ENCODE results near the gene NR4A3.

Gene NR4A3

GRCh38 chr9:99814359-99814758 is 7.3 kb upstream of the NR4A3 start:
- no peak for DNase-seq

GRCh38 chr9:99816392-99816791 is 5.3 kb upstream of the NR4A3 start:
- no peak for DNase-seq

- no peak for DNase-seq
These were observed 3.2 kb upstream of the NR4A3 start for GRCh38 chr9:99818500-99818899.

DNA sequence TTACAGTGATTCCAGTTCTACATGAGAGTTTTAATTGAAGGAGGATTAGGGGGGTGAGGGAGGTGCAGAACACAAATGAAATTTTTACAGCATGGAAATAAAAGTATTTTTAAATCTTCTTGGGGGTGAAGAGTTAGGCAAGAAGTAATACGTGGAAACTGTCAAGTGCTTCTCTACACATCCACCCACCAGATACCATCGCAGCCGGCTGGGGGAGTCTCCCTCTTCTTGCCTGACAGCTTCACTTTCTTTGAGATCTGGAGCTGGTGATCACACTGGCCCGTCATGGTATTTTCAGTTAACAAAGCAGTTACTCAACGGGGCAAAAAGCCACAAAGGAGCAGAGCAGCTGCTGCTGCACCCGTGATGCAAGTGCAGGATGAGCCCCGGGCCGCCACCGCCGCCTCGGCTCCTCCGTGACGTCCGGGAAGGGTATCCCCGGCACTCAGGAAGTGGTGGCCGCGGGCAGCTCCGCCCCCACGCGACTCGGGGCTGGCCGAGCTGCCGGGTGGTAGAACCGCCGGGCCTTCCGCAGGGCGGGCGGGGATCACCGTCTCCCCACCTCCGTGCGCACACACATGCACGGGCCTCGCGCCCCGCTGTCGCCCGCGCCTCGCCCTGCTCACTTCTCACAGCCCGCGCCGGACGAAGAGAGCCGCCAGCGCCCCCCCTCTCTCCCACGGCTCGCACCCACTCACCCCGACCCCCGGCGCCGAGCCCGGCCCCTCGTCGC is 2.4 kb upstream of the NR4A3 start:
- peak; percentile 82 to 93 for DNase-seq

DNA sequence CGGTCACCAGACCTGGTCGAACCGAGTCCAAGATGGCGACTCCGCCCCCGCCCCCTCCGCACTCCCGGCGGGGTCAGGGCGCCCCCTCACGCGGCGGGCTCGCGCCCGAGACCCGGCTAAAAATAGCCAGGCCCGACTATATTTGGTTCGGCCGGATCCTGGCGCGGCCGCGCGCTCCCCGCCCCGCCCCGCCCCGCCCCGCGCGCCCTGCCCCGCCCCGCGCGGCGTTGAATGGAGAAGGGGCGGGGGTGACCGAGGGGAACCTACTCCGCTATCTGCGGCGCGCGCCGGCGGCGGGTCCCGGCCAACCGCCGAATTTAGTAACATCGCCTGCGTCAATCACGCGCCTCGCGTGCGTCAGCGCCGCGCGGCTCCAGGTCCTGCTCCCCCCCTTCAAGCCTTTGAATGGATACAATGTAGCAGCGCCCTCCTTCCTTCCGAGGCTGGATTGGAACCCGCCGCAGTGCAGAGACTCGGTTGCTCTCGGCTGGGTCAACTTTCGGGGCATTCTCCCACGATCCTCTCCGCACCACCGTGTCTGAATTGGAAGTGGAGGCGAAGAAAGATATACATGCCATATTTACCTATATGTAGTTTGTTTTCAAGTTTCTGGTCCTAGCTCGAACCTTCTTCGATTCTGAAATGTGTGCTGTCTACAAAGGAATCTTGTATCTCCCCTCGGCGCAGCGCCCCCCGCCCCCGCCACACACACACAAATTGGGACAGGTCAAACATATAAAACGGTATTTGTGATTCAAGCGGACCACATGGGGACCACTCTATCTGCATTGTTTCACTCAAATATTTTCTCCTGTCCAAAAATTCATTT is 1.6 kb upstream of the NR4A3 start:
- peak; percentile 80 to 90 for DNase-seq

- peak; percentile 31 to 60 for DNase-seq
These were observed 845 bp upstream of the NR4A3 start for GRCh38 chr9:99820685-99821395.

GRCh38 chr9:99822109-99822805 is 572 bp downstream of the NR4A3 start:
- DNase-seq: peak; percentile 33 to 36

DNA sequence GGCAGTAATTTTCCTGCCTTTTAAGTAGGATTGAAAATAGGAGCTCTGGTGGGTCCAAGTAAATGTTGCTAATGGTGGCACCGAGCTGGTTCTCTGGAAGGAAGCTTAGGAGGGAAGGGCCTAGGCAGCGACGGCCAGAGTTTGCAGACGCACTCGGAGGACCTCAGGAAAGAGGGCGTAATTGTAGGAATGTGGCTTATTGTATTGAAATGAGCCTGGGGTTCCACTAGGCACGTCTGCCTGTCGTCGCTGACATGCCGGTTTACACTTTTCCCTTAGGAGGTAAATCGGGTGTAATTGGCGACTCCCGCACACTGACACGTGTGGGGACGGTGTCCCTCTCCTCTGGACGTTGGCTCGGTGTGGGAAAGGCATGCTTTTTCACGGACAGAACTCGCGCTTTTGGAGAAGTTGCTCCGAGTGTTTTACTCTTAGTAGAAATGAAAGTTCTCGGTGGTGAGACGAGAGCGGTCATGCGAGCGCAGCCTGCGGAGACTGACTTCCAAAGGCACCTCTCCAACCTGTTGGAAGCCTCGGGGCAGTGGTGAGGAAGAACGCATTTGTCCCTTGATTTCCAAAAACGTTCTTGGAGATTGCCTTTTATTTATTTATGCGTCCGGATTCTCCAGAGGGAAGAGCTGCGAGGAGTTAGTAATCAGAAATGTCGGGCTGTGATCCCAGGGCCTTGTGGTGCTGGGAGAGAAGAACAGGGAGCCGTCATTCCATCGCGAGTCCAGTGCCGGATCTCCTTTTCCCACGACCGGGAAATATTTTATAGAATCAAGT is 1.3 kb downstream of the NR4A3 start:
- peak in 1 of 2 experiments; percentile 7 for DNase-seq

GRCh38 chr9:99823681-99824377 is 2.1 kb downstream of the NR4A3 start:
- DNase-seq: peak; percentile 84 to 93

GRCh38 chr9:99824378-99825171 is 2.9 kb downstream of the NR4A3 start:
- peak; percentile 53 to 58 for DNase-seq

GRCh38 chr9:99825172-99826046 is 3.7 kb downstream of the NR4A3 start:
- DNase-seq: no peak

GRCh38 chr9:99826579-99826978 is 4.9 kb downstream of the NR4A3 start:
- no peak for DNase-seq

- DNase-seq: no peak
These were observed 5.6 kb downstream of the NR4A3 start for GRCh38 chr9:99827244-99827643.

DNA sequence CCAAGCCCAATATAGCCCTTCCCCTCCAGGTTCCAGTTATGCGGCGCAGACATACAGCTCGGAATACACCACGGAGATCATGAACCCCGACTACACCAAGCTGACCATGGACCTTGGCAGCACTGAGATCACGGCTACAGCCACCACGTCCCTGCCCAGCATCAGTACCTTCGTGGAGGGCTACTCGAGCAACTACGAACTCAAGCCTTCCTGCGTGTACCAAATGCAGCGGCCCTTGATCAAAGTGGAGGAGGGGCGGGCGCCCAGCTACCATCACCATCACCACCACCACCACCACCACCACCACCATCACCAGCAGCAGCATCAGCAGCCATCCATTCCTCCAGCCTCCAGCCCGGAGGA is 6.3 kb downstream of the NR4A3 start:
- DNase-seq: no peak

GRCh38 chr9:99828417-99829176 is 6.9 kb downstream of the NR4A3 start:
- no peak for DNase-seq

DNA sequence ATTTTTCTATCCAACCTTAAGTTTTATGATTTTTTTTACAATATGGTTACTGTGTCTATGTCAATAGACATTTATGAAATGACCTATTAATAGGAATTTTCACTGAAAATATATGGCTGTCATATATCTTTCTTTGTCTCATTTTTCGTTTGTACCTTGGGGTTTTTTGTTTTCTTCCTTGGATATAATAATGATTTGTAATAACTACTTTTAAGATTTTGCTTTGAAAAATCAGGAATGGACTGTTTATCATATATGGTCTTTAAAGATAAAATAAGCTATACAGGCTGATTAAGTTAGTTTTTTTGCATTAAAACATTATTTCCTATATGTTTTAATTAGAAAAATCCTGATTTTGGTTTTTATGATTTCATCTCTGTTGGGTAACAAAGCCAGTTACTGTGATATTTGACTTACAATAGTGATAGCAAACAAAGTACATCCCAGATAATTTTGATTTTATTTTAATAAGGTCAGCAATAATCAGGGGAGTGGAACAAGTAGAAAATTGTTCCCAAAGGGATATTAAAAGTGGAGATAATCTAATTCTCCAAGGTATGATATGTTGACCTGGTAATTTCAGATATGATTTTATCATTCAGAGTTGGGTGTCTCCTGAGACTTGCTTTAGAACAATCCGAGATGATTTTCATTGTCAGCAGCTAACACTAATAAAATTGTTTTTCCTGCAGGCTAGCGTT is 10.3 kb downstream of the NR4A3 start:
- no peak for DNase-seq

DNA sequence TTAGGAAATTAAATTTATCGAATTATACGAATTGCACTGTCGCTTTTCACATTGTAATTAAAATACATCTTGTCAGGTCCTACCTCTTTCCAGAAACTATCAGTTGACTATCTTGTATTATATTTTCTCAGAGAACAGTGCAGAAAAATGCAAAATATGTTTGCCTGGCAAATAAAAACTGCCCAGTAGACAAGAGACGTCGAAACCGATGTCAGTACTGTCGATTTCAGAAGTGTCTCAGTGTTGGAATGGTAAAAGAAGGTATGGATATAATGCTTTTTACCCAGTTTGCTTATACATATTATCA is 10.8 kb downstream of the NR4A3 start:
- DNase-seq: no peak

DNA sequence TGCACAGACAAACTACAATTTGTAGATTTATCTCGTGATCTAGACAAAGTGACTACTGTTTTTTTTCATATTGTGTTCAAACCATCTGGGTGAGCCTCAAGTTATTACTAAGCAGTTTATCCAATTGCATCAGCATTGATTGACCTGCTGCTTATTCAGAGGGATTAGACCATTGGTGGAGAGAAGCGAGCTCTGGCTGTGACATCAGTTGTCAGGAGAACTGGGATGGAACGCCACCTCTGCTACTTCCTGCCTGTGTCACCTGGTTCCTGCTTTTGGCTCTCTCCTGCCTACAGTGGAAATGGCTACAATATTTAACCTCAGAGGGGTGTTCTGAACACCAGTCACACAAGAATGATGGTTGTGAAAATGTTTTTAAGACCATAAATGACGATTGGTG is 12.1 kb downstream of the NR4A3 start:
- DNase-seq: no peak

Data from stimulated activated CD4-positive, alpha-beta T cell treated with anti-CD3 and anti-CD28 coated beads, Interleukin-4, amount 100 ng/mL, for 4 hours (primary cell).